Trophoblast cell (in vitro differentiated cells and primary cell): ENCODE data around the gene KRTAP29-1.

Experiments
- DNase-seq, 2 donors: peaks; one replicate each; pipeline ENCODE4 v3.0.0-alpha.2; 2016
- H2AFZ ChIP-seq: 2 replicates; pipeline ENCODE4 v1.6.1; 2013; ENCODE audit warnings: low read length, moderate library complexity, mild to moderate bottlenecking; ENCODE audit not compliant: insufficient read depth, poor library complexity
- H2AK5ac ChIP-seq: 2 replicates; pipeline ENCODE4 v1.6.1; 2013; ENCODE audit warnings: mild to moderate bottlenecking, low read length
- H2BK120ac ChIP-seq: 2 replicates; pipeline ENCODE4 v1.6.1; 2013; ENCODE audit warnings: low read length, mild to moderate bottlenecking, moderate library complexity; ENCODE audit not compliant: insufficient read depth, poor library complexity
- H2BK12ac ChIP-seq: 2 replicates; pipeline ENCODE4 v1.6.1; 2013; ENCODE audit warnings: mild to moderate bottlenecking, low read length, moderate library complexity
- H2BK5ac ChIP-seq: 2 replicates; pipeline ENCODE4 v1.6.1; 2013; ENCODE audit warnings: low read length, low read depth, moderate library complexity, mild to moderate bottlenecking; ENCODE audit not compliant: poor library complexity
- H3K14ac ChIP-seq: 2 replicates; pipeline ENCODE4 v1.6.1; 2013; ENCODE audit warnings: mild to moderate bottlenecking, low read length
- H3K18ac ChIP-seq: 2 replicates; pipeline ENCODE4 v1.6.1; 2013; ENCODE audit warnings: mild to moderate bottlenecking, low read length
- H3K23ac ChIP-seq: 2 replicates; pipeline ENCODE4 v1.6.1; 2013; ENCODE audit warnings: low read length
- H3K27ac ChIP-seq: 2 replicates; pipeline ENCODE4 v1.5.1; 2013; ENCODE audit warnings: low read depth, mild to moderate bottlenecking, inconsistent platforms, low read length, moderate library complexity
- H3K27me3 ChIP-seq: 2 replicates; pipeline ENCODE4 v1.6.1; 2013; ENCODE audit warnings: inconsistent platforms, mild to moderate bottlenecking, low read length, moderate library complexity; ENCODE audit not compliant: insufficient read depth
- H3K36me3 ChIP-seq, 2 experiments: 1 replicate in 1 of 2; 2 replicates in 1 of 2; pipeline ENCODE4 v1.6.1; 2013; ENCODE audit warnings: low read length in 2 of 2, mild to moderate bottlenecking in 2 of 2, moderate library complexity in 1 of 2; ENCODE audit not compliant: insufficient read depth in 2 of 2, control insufficient read depth in 1 of 2
- H3K4ac ChIP-seq: 2 replicates; pipeline ENCODE4 v1.6.1; 2013; ENCODE audit warnings: low read depth, mild to moderate bottlenecking, low read length, moderate library complexity
- H3K4me1 ChIP-seq, 2 experiments: 1 replicate in 1 of 2; 2 replicates in 1 of 2; pipeline ENCODE4 v1.6.1; 2013; ENCODE audit warnings: low read length in 2 of 2, mild to moderate bottlenecking in 2 of 2, moderate library complexity in 1 of 2; ENCODE audit not compliant: insufficient read depth in 2 of 2, control insufficient read depth in 1 of 2
- H3K4me2 ChIP-seq: 2 replicates; pipeline ENCODE4 v1.6.1; 2013; ENCODE audit warnings: inconsistent platforms, mild to moderate bottlenecking, low read length, moderate library complexity
- H3K4me3 ChIP-seq: 2 replicates; pipeline ENCODE4 v1.5.1; 2013; ENCODE audit warnings: mild to moderate bottlenecking, low read depth, low read length, inconsistent platforms
- H3K79me1 ChIP-seq: one replicate; pipeline ENCODE4 v1.6.1; 2013; ENCODE audit warnings: low read length
- H3K79me2 ChIP-seq: 2 replicates; pipeline ENCODE4 v1.6.1; 2013; ENCODE audit warnings: low read length, mild to moderate bottlenecking; ENCODE audit not compliant: control insufficient read depth, insufficient read depth, poor library complexity
- H3K9ac ChIP-seq: 2 replicates; pipeline ENCODE4 v1.6.1; 2013; ENCODE audit warnings: mild to moderate bottlenecking, low read length
- H3K9me3 ChIP-seq: 2 replicates; pipeline ENCODE4 v1.6.1; 2013; ENCODE audit warnings: low read depth, mild to moderate bottlenecking, control low read depth, inconsistent platforms, low read length; ENCODE audit not compliant: insufficient read depth
- H4K12ac ChIP-seq: 2 replicates; pipeline ENCODE4 v1.6.1; 2013; ENCODE audit warnings: low read depth, mild to moderate bottlenecking, low read length, moderate library complexity
- H4K8ac ChIP-seq: 2 replicates; pipeline ENCODE4 v1.6.1; 2013; ENCODE audit warnings: low read depth, mild to moderate bottlenecking, low read length, moderate library complexity
- H4K91ac ChIP-seq: one replicate; pipeline ENCODE4 v1.6.1; 2013; ENCODE audit warnings: low read depth, mild to moderate bottlenecking, low read length, moderate library complexity
- WGBS: extraction: QIAGEN DNeasy Blood & Tissue Kit; methylation state at CpG from one replicate; pipeline ENCODE4 v1.1.7; 2013; ENCODE audit warnings: missing lambda C conversion rate; ENCODE audit not compliant: insufficient read length, insufficient coverage; ENCODE audit errors: extremely low coverage; 5-methylcytosine and 5-hydroxymethylcytosine counted together

Gene KRTAP29-1

DNA sequence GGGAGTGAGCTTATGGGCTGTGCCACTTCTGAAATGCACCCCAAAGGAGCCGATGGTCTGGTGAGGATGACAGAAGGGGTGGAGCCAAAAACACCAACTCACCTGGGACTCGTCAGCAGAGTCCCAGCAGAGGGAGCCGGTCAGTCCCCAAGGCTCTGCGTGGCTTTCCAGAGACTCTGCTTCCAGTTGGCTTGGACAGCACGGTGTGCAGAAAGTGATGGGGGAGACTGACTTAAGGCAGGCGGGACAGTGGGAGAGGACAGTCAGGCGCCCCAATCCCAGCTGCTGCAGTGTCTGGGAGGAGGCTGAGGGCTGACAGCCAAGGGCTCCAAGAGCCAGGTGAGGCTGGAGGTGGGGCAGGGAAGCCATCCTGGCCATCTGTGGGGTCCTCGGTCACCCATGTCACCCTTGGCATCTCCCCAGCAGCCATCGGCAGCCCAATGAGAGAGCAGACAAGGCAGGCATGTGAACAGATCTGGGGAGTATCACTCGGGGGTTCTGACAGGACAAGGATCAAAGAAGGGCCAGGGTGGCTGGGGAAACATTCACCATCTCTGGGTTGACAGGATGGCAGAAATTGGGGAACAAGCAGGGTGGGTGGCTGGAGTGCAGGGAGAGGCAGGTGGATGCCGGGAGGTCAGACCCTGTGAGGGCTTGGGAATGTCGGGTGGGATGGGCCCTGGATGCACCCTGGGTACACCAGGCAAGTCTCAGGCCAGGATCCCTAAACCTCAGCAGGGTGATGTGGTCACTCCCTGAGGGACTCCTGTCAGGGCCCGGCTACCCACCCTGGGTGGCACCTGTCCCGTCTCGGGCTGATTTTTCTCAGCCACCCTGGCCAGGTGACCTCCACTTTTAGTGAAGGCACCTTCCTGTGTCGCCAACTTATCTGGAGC is 21.8 kb upstream of the KRTAP29-1 start:
- no peaks in the 10 kb centered on the region for H3K79me2 ChIP-seq

DNA sequence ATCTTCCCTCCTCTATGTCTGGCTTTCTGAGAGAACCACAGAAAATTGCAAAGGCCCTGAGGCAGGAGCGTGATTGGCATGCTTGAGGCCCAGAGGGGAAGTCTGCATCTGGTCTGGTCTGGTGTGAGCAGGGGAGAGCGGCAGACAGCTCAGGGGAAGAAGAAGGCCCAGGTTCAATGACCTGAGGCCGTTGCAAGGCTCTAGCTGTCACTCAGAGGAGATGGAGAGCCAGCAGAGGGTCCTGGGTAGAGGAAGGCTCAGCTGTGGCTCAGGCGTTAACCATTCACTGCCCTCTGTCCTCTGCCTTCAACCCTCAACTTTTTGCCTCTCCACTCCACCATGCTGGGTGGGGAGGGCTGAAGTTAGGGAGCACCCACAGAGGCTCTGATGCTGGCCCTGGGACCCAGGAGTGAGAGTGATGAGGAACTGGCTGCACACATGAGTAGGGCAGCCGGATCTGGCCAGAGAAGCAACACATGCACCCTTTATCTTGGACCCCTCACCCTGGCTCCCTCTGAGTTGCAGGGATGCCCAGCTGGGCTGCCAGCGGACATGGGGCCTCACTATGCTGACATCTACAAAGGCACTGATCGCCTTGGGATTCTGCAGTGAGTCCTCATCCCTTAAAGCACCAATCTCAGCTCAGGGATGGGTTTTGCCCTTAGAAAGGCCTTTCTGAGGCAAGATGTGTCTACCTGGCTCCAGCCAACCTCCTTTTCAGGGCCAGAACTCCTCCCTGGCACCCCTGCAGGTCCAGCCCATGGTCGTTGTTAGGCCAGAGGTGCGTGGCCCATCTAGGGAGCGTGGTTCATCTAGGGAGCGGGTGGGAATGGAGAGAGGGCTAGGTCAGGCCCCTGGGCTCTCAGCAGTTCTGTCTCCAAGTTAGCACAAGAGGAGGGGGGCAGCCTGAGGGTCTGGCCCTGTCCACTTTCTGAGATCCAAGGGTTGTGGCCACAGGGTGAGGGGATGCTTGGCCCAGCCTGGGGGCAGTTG is 20.5 kb upstream of the KRTAP29-1 start:
- Histone ChIP-seq H3K27me3 (no peaks in the 10 kb centered on the region), H3K9me3 (no peaks in the 10 kb centered on the region), H3K4me3 (no peak overlapping the region), H2BK12ac (peak overlapping the region; percentile 23), H3K27ac (no peak overlapping the region), H2AFZ (no peak overlapping the region), H4K12ac (no peak overlapping the region), H4K91ac (peak overlapping the region; percentile 5), H3K4me2 (no peak overlapping the region), H2BK5ac (no peak overlapping the region), H3K79me2 (no peaks in the 10 kb centered on the region), H3K14ac (no peak overlapping the region), H2AK5ac (peak overlapping the region; percentile 51), H3K23ac (no peak overlapping the region), H3K79me1 (peaks cover 2% of the 10 kb centered on the region), H2BK120ac (no peak overlapping the region), H3K9ac (no peak overlapping the region), H3K4ac (no peak overlapping the region), H3K36me3 (no peaks in the 10 kb centered on the region), H3K18ac (no peak overlapping the region), H4K8ac (no peak overlapping the region), H3K4me1 (peaks cover 6 to 8% of the 10 kb centered on the region in 2 experiments)
- DNase-seq: peak; percentile 79 to 89
- no CpG with 5 or more reads among the region's 11 CpGs for WGBS

More for the DNA sequence above, 21.8 kb upstream of the KRTAP29-1 start:
- no peak overlapping the region for H3K23ac ChIP-seq
- no peak overlapping the region for H2BK5ac ChIP-seq
- no CpG with 5 or more reads among the region's 16 CpGs for WGBS
- H4K8ac ChIP-seq: no peak overlapping the region
- H2BK120ac ChIP-seq: no peak overlapping the region
- peak overlapping the region; percentile 3 for H2AK5ac ChIP-seq
- H3K4ac ChIP-seq: no peak overlapping the region
- H4K91ac ChIP-seq: no peak overlapping the region
- peaks cover 2% of the 10 kb centered on the region for H3K79me1 ChIP-seq
- H3K4me1 ChIP-seq: peaks cover 6 to 8% of the 10 kb centered on the region in 2 experiments
- H3K4me2 ChIP-seq: no peak overlapping the region
- H3K27me3 ChIP-seq: no peaks in the 10 kb centered on the region
- no peak overlapping the region for H4K12ac ChIP-seq
- no peak overlapping the region for H3K27ac ChIP-seq
- H3K36me3 ChIP-seq: no peaks in the 10 kb centered on the region
- H3K14ac ChIP-seq: no peak overlapping the region
- DNase-seq: peak in 1 of 2 donors; percentile 48
- no peak overlapping the region for H3K9ac ChIP-seq
- H3K18ac ChIP-seq: no peak overlapping the region
- peak overlapping the region; percentile 33 for H2BK12ac ChIP-seq
- no peaks in the 10 kb centered on the region for H3K9me3 ChIP-seq
- H2AFZ ChIP-seq: no peak overlapping the region
- H3K4me3 ChIP-seq: no peak overlapping the region

GRCh38 chr17:41322094-41322902 is 19.6 kb upstream of the KRTAP29-1 start:
- Histone ChIP-seq H3K23ac (no peak overlapping the region), H2AK5ac (no peak overlapping the region), H2BK12ac (no peak overlapping the region), H4K12ac (no peak overlapping the region), H2BK5ac (no peak overlapping the region), H3K4ac (no peak overlapping the region), H3K14ac (no peak overlapping the region), H3K4me1 (peaks cover 6 to 8% of the 10 kb centered on the region in 2 experiments), H4K91ac (no peak overlapping the region), H3K18ac (no peak overlapping the region), H3K9ac (no peak overlapping the region), H2AFZ (no peak overlapping the region), H3K4me2 (no peak overlapping the region), H3K27ac (no peak overlapping the region), H3K27me3 (no peaks in the 10 kb centered on the region), H4K8ac (no peak overlapping the region), H3K9me3 (no peaks in the 10 kb centered on the region), H3K79me1 (peaks cover 2% of the 10 kb centered on the region), H3K79me2 (no peaks in the 10 kb centered on the region), H3K4me3 (no peak overlapping the region), H3K36me3 (no peaks in the 10 kb centered on the region), H2BK120ac (no peak overlapping the region)
- no CpG with 5 or more reads among the region's 5 CpGs for WGBS
- DNase-seq: peak in 1 of 2 donors; percentile 70

DNA sequence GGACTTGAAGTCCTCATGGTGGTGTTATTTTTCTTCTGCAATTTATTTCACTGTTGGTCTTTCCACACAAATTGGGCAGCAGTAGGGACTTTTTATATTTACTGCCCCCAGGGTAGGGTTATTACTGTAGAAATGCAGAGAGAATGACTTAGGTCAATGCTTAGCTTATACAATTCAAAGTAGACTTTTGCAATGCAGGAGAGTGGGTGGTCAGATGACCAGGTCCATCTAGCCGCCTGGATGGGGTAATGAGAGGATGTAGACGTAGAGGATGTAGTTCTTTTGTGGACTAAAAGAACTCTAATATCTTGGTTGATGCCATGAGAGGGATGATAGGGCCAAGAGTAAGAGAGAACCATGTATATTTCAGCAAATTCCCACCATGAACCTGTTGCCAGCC is 15.6 kb upstream of the KRTAP29-1 start:
- no peak overlapping the region for H3K9ac ChIP-seq
- H3K27ac ChIP-seq: no peak overlapping the region
- no peak overlapping the region for H4K12ac ChIP-seq
- H3K4ac ChIP-seq: no peak overlapping the region
- no CpG with 5 or more reads among the region's 2 CpGs for WGBS
- H3K4me1 ChIP-seq: peaks cover 3 to 7% of the 10 kb centered on the region in 2 experiments
- H3K23ac ChIP-seq: no peak overlapping the region
- no peaks in the 10 kb centered on the region for H3K27me3 ChIP-seq
- no peaks in the 10 kb centered on the region for H3K36me3 ChIP-seq
- H4K91ac ChIP-seq: no peak overlapping the region
- H4K8ac ChIP-seq: no peak overlapping the region
- H3K79me2 ChIP-seq: no peaks in the 10 kb centered on the region
- H3K4me3 ChIP-seq: no peak overlapping the region
- H3K14ac ChIP-seq: no peak overlapping the region
- H2BK5ac ChIP-seq: no peak overlapping the region
- peaks cover 2% of the 10 kb centered on the region for H3K79me1 ChIP-seq
- no peak for DNase-seq
- H2AK5ac ChIP-seq: no peak overlapping the region
- no peak overlapping the region for H3K4me2 ChIP-seq
- no peak overlapping the region for H2BK120ac ChIP-seq
- H2BK12ac ChIP-seq: no peak overlapping the region
- H3K9me3 ChIP-seq: no peaks in the 10 kb centered on the region
- no peak overlapping the region for H2AFZ ChIP-seq
- H3K18ac ChIP-seq: no peak overlapping the region
